C1 segment of cervical spinal cord (tissue), 14 donors: ENCODE data around the gene ZNF121.
A peak's percentile ranks its signal among the peaks of the same experiment; 100 is the strongest.
"Not testable (repeated sequence)": the region's sequence is repeated elsewhere in the genome, so short reads cannot be mapped to it uniquely, and the experiment has no call there.

Source experiments
- DNase-seq, 14 donors: peaks; one replicate each; lab custom pipeline; 2025; lab: John Stamatoyannopoulos, UW

ZNF121 gene

DNA sequence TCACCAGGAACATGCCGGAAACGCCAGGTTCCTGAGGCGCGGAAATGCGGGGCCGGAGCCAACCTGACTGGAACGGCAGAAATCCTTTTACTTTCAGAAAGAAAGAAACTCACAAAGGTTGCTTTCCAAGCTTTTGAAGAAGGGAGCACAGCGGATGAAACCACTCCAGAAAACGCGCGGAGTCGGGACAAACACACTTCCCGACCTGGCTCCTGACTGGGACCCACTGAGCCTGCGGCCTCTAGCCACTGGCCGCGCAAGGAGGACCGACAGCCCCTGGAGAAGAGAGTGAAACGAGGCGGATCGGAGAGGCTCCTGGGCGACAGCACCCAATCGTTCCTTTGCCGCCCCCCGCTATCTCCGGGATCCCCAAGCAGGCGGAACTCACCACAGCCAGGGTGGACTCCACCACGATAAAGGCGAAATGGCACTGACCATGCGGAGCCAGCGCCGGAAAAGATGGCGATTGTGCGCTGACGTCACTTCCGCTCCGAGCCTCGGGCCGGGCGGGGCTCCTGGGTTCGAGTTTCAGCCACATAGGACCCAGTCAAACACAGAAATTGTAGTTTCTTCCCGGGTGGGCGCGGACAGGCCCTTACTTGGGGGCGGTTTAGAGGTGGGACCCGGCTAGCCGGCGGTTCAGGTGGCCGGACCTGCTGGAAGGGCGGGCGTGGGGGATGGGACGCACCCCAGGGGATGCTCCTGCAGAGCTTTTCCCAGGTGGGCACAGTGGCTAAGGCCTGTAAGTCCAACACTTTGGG is at the start of gene ZNF121:
ZNF121 (minus strand) TSS at position 432 of the 761 bp plus-strand sequence. CDS start 16,407 bp downstream, outside the sequence.
- DNase-seq: peak; percentile 19 to 87 (median 79)

DNA sequence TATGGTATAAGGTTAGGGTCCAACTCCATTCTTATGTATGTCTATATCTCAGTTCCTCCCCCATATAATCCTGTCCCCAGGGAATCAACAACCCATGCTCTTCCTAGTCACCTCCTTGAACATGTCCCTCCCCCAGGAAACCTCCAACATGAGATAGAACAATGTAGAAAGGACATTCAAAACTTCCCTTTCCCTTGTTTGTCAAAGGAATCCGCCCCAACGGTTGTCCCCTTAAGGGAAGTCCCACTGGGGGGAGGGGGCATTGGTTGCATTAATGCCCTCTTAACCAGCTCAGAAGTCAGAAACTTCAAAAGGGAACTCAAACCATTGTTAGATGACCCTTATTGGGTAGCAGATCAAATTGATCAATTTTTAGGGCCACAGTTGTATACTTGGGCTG is 43.6 kb upstream of the ZNF121 start:
- DNase-seq: no peak

DNA sequence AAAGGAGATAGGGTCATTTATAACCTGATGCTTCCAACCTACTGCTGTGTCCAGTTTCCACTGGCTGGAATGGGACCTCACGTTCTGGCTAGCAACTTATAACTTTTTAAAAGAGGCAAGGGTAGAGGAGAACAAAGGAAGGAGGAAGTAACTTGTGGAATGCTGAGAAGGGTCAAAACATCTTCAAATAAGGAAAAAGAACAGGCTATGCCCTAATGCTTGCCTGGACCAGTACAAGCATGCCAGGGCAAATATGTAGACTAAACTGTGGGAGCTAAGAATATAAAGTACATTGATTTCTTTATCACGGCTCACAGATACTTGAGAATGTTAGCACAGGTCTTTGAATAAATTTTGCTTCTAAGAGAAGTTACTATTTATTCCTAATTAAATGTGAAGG is 38.2 kb upstream of the ZNF121 start:
- no peak for DNase-seq

DNA sequence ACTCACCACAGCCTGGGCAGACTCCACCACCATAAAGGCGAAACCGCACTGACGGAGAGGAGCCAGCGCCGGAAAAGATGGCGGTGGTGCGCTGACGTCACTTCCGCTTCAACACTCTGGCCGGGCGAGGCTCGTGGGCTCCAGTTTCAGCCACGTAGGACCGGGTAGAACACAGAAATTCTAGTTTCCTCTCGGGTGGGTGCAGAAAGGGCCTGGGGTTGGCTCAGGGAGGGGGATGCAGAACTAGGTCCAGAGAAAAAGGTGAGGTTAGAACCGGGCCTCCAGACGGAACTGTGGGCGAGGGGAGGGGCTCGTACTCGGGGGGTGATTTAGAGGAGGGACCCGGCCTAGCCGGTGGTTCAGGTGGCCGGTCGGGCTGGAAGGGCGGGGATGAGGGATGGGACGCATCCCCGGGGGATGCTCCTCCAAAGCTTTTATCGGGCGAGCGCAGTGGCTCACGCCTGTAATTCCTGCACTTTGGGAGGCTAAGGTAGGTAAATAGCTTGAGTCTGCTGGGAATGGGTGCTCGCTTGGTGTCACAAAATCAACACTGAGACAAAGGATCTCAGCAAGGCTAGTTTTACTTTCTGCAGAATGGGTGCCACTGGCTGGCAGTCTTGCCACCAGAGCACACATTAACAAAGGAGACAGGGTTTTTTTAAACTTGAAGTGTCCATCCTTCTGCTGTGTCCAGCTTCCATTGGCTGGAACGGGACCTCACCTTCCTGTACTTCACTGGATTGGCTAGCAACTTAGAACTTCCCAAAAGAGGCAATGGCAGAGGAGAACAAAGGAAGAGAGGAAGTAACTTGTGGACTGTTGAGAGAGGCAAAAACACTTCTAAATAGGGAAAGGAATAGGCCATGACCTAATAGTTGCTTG is 37.1 kb upstream of the ZNF121 start, which contains the start of gene ZNF561:
ZNF561 (minus strand) TSS at position 77 of the 882 bp plus-strand sequence. CDS start 1,776 bp downstream, outside the sequence.
- DNase-seq: peak; percentile 41 to 98 (median 88)

DNA sequence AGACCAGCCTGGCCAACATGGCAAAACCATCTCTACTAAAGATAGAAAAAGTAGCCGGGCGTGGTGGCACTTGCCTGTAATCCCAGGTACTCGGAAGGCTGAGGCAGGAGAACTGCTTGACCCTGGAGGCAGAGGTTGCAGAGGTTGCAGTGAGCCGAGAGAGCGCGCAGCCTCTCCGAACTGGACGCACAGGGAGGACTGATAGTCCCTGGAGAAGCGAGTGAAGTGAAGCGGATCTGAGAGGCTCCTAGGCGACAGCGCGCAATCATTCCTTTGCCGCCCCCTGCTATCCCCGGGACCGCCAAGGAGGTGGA is 36.5 kb upstream of the ZNF121 start:
- DNase-seq: no peak

DNA sequence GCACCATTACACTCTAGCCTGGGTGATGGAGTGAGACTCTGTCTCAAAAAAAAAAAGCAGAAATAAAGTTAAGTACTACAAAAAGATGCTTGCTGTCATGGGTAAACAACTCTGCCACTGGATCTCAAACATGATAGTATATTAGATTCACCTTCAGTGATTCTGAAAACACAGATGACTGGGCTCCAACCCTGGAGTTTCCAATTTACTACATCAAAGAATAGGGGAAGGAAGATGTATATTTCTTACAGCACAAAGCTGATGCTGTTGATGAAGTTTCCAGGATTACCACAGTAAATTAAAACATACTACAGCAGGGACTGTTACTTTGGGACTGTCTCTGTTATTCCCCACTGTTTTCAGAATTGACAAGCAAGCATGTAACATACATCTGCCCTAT is 31.5 kb upstream of the ZNF121 start:
- DNase-seq: no peak

DNA sequence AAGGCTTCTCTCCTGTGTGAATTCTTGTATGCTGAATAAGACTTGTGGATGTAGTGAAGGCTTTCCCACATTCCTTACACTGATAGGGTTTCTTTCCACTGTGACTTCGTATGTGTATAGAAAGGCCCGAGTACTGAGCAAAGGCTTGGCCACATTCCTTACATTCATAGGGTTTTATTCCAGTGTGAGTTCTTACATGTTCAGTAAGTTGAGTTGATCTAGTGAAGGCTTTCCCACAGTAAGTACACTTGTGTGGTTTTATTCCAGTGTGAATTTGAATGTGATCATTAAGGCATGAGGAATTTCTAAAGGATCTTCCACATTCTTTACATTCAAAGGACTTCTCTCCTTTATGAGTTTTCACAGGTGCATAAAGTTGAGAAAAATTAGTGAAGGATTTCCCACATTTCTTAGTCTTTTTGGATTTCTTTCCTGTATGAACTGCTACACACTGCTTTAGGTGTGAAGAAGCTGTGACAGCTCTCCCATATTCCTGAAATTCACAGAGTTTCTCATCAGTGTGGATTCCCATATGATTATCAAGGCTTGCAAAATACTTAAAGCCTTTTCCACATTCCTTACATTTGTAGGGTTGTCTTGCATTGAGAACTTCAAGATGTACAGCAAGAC is 26.3 kb upstream of the ZNF121 start:
- no peak for DNase-seq

DNA sequence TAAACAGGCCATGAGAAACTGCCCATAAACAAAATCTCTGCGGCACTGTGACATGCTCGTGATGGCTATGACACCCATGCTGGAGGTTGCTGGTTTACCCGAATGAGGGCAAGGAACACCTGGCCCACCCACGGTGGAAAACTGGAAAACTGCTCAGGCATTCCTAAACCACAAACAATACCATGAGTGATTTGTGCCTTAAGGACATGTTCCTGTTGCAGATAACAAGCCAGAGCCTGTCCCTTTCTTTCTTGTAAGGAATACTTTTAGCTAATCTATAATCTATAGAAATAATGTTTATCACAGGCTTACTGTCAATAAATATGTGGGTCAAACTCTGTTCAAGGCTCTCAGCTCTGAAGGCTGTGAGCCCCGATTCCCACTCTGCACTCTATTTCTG is 24.6 kb upstream of the ZNF121 start:
- no peak for DNase-seq

DNA sequence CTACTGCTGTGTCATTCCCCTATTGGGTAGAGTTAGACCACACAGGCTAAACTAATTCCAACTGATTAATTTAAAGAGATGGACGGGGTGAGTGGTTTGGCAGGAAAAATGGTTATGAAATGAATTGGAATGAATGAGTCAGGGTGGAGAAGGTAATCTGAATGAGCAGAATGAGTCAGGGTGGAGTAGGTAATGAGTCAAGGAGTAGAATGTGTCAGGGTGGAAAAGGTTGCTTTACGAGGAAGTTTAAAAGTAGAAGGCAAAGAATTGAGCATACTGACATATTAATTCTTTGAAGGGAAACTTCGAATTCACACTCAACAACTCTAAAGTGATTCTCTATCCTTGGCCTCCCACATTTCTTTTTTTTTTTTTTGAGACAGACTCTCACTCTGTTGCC is 12.7 kb upstream of the ZNF121 start:
- no peak for DNase-seq

DNA sequence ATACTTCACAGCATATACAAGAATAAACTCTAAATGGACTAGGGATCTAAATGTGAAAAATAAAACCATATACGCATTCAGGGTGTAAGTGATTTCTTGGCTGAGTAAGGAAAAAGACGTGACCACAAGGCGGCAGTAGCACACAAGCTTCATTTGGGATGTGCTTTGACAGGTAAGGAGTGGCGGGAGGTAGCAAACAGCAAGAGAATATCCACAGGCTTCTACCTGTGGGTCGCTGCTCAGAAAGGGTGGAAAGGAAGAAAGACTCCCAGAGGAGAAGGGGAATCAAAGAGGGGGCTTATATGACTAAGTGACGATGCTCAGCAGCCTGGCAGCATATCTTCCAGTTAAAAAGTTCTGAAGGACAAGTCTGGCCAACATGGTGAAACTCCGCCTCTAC is 2.5 kb upstream of the ZNF121 start:
- DNase-seq: peak in 12 of 14 donors; percentile 0 to 34 (median 6)

DNA sequence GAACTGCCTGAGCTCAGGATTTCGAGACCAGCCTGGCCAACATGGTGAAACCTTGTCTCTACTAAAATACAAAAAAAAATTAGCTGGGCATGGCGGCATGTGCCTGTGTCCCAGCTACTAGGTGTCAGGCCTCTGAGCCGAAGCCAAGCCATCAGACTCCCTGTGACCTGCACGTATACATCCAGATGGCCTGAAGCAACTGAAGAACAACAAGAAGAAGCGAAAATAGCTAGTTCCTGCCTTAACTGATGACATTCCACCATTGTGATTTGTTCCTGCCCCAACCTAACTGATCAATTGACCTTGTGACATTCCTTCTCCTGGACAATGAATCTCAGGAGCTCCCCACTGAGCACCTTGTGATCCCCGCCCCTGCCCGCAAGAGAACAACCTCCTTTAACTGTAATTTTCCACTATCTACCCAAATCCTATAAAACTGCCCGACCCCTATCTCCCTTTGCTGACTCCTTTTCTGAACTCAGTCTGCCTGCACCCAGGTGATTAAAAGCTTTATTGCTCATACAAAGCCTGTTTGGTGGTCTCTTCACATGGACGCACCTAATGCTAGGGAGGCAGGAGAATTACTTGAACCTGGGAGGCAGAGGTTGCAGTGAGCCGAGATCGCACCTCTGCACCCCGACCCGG is 2.1 kb downstream of the ZNF121 start:
- not testable (repeated sequence) for DNase-seq

DNA sequence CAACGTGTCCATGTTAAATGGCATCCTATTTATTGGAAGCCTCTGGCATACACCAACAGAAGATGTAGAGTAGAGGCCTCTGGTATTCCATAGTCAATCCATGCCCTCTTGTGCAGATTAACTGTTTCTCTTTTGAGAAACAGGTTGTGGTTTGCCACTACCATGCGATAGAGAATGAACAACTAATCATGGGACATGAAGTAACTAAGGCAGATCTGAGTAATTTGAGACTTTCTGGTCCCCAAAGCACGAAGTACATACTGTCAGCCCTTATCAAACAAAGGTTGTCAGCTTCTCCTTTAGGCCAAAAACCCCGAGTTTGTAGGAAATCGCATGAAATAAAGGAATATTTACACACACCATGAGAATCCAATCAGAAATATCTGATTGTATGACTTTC is 3.6 kb downstream of the ZNF121 start:
- DNase-seq: no peak

DNA sequence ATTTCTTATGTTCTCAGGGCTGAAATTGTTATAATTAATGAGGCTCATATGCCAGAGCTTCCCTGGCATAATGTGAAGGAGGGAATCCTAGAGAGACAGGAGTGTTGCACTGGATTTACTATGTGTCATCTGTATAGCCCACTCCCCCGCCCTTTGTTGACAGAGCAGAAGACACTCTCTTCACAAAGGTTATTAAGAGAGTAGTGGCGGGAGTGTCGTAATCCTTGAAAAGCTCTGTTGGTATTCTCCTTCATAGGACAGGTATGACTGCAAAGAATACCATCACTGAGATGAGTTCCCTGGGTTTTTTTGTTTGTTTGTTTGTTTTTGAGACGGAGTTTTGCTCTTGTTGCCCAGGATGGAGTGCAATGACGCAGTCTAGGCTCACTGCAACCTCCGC is 14.0 kb downstream of the ZNF121 start:
- no peak for DNase-seq

DNA sequence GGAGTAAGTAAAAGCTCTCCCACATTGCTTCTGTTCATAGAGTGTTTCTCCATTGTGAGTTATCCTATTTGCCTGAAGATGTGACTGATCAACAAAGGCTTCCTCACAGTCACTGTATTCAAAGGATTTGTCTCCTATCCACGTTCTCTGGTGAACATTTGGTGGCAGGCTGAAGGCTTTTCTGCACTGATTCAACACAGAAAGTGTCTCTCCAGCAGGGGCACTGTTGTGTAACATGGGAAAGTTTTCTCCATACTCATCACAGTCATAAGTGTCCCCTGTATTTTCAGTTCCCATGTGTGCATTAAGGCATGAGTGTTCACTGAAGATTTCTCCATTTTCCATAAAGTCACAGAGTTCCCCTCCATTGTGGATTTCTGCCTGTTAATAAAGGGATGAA is 17.6 kb downstream of the ZNF121 start:
- no peak for DNase-seq

DNA sequence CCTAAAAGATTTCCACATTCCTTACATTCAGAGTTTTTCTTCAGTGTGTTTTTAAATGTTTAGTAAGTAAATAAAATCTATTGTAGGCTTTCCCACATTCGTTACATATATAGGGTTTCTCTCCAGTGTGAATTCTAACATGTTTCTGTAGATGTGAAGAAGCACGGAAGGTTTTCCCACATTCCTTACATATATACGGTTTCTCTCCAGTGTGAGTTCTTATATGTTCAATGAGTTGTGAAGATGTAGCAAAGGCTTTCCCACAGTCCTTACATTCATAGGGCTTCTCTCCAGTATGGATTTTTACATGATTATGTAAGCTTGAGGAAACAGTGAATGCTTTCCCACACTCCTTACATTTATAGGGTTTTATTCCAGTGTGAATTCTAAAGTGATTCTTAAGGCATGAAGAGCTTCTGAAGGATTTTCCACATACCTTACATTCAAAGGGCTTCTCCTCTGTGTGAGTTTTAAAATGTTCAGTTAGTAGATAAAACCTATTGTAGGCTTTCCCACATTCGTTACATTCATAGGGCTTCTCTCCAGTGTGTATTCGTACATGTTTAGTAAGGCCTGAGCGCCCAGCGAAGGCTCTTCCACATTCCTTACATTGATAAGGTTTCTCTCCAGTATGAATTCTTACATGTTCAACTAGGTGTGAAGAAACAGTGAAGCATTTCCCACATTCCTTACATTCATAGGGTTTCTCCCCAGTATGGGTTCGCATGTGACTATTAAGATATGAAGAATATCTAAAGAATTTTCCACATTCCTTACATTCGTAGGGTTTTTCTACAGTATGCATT is 18.2 kb downstream of the ZNF121 start:
- DNase-seq: no peak

DNA sequence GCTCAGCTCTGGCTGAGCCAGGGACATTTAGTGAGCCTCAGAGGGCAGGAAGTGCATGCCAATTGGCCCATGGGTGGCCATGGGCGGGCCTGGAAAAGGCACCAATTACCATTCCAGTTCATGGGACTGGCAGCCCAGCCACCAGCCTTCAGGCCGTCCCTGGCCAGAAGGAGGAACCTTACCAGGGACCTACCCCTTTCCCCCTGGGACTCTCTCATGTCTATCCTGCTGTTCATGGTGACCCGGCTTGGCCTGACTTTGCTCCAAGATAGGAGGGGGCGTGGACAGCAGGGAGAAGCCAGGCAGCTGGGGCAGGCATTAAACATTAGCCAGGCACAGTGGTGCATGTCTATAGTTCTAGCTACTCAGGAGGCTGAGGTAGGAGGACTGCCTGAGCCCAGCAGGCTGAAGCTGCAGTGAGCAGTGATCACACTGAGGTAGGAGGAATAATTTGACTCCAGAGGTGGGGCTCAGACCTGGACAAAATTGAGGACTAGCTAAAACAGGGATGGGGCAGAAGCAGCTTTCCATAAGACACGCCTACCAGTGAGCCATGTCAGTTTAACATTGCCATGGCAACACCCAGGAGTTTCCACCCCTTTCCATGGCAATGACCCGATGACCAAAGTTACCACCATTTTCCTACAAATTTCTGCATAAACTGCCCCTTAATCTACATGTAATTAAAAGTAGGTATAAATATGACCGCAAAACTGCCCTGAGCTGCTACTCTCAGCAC is 31.6 kb downstream of the ZNF121 start:
- no peak for DNase-seq

DNA sequence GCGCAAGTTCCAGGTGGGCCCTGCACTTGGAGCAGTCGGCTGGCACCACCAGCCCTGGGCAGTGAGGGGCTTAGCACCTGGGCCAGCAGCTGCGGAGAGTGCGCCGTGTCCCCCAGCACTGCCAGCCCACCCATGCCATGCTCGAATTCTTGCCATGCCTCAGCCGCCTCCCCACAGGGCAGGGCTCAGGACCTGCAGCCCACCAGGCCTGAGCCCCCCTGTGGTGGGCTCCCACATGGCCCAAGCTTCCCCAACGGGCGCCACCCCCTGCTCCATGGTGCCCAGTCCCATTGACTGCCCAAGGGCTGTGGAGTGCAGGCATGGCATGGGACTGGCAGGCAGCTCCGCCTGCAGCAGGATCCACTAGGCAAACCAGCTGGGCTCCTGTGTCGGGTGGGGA is 36.4 kb downstream of the ZNF121 start:
- DNase-seq: no peak

DNA sequence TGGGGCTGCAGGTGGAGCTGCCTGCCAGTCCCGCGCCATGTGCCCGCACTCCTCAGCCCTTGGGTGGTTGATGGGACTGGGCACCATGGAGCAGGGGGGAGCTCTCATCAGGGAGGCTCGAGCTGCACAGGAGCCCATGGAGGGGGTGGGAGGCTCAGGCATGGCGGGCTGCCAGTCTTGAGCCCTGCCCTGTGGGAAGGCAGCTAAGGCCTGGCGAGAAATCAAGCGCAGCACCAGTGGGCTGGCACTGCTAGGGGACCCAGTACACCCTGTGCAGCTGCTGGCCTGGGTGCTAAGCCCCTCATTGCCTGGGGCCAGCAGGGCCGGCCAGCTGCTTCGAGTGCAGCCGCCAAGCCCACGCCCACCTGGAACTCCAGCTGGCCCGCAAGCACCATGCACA is 43.0 kb downstream of the ZNF121 start:
- not testable (repeated sequence) for DNase-seq

DNA sequence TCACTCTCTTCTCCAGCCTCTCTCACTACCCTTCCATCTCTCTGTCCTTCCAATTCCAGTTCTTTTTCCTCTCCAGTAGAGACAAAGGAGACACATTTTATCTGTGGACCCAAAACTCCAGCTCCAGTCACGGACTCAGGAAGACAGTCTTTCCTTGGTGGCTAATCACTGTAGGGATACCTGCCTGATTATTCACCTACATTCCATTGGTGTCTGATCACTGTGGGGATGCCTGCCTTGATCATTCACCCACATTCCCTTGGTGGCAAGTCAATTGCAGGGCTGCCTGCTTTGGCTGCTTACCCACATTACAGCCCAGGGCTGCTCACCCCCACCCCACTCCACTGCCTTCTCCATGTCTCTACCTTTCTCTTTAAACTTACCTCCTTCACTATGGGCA is 44.4 kb downstream of the ZNF121 start:
- DNase-seq: not testable (repeated sequence)

DNA sequence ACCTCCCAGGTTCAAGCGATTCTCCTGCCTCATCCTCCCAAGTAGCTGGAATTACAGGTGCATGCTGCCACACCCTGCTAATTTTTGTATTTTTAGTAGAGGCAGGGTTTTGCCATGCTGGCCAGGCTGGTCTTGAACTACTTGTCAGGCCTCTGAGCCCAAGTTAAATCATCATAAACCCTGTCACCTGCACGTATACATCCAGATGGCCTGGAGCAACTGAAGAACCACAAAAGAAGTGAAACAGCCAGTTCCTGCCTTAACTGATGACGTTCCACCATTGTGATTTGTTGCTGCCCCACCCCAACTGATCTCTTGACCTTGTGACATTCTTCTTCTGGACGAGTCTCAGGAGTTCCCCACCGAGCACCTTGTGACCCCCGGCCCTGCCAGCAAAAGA is 45.1 kb downstream of the ZNF121 start:
- not testable (repeated sequence) for DNase-seq
